ENCODE results near the gene NTHL1. TPM values are rescaled to one million over a fixed set of nuclear protein-coding genes. Genes with fewer than 3 reads are reported as not detected.

NTHL1 gene
- total and polyA plus RNA-seq, 2 of the 4 experiments (the other 2 are of a cell fraction) = 22.8 to 28.0 TPM

DNA sequence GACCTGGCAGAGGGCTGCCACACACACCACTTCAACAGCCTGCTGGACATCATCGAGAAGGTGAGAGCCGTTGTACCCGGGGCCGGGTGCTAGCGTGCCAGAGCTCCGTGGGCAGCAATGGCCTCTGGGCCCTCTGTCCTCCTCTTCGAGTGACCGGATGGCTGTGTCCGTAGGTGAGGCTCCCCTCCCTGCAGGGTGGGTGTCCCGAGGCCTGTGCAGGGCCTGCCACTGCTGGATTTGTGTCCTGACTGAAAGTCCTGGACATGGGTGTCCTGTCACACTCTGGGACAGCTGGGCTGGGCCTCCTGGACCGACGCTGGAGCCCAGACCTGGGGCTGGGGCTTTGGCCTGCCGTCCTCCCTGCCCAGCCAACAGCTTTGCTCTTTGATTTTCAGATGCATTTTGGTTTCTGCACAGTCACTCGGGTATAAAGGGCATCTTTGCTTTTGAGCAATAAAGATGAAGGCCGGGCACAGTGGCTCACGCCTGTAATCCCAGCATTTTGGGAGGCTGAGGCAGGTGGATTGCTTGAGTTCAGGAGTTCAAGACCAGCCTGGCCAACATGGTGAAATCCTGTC lies 16.8 kb upstream of the NTHL1 start:
- no peak overlapping the region for H2AK9ac ChIP-seq (replicated peaks; ENCODE audit: low read depth, low read length, poor library complexity)
- ChIA-PET CTCF (no interaction called here), POLR2A (ENCODE audit: unreplicated experiment) (no interaction called here)
- no peak overlapping the region for H4K5ac ChIP-seq (ENCODE audit: low read depth, low read length)
- TF ChIP-seq NFE2L2 (IDR thresholded peaks at IDR 0.05; ENCODE audit: low read depth, low read length) (no peak), SMC3 (IDR thresholded peaks at IDR 0.05; ENCODE audit: low read depth, low read length) (no peak)
- H2BK120ac ChIP-seq (ENCODE audit: low read depth, low read length) = no peak overlapping the region
- H3K18ac ChIP-seq (ENCODE audit: low read depth, low read length) = no peak overlapping the region
- no peak overlapping the region for H4K91ac ChIP-seq (ENCODE audit: insufficient read depth, low read depth, low read length)
- no peak overlapping the region for H3K9ac ChIP-seq (ENCODE audit: low read depth, low read length)
- no peak overlapping the region for H3K14ac ChIP-seq (replicated peaks; ENCODE audit: low read depth, low read length)
- no peak overlapping the region for H2BK20ac ChIP-seq (ENCODE audit: low read depth, low read length)
- DNase-seq = no peak
- peaks cover 0 to 9% of the 10 kb centered on the region in 2 experiments; a peak in 1 of 4 replicates for H3K79me1 ChIP-seq (ENCODE audit: low read depth in 1 of 2, low read length in 2 of 2)
- no peak overlapping the region for H4K8ac ChIP-seq (ENCODE audit: low read depth in 2 of 2, low read length in 2 of 2)
- H3K9me3 ChIP-seq (ENCODE audit: control insufficient read depth, insufficient read depth, low read length) = no peaks in the 10 kb centered on the region
- WGBS, 2 experiments (ENCODE audit: extremely low coverage in 2 of 2, insufficient read length in 1 of 2) = 93% methylated on average over 13 of the region's 16 CpGs; no CpG with 5 or more reads in 1 of the 2 experiments
- BruUV-seq (replicated peaks) = no TSS peak
- no peak overlapping the region for H2BK5ac ChIP-seq (ENCODE audit: low read depth, low read length, poor library complexity, severe bottlenecking)
- H3K23ac ChIP-seq (ENCODE audit: low read depth, low read length) = no peak overlapping the region
- intact Hi-C loops (cut with micrococcal nuclease) (no loop called here), in situ Hi-C loops (cut with MboI; ENCODE audit: low sequenced_read_pairs) (no loop called here), dilution Hi-C loops (cut with HindIII; ENCODE audit: low sequenced_read_pairs, unreplicated experiment) (no loop called here)
- H2AK5ac ChIP-seq (ENCODE audit: low read depth, low read length) = no peak overlapping the region
- no peak overlapping the region for H3K56ac ChIP-seq (ENCODE audit: extremely low read depth, insufficient read depth, low read length)
- H2BK15ac ChIP-seq (ENCODE audit: low read depth, low read length) = no peak overlapping the region
- H3K4ac ChIP-seq (ENCODE audit: low read depth, low read length) = no peak overlapping the region
- H2AFZ ChIP-seq (replicated peaks; ENCODE audit: low read length, poor library complexity) = no peak overlapping the region
- H3K4me3 ChIP-seq (ENCODE audit: insufficient read depth, low read depth, low read length) = no peak overlapping the region
- 0 out of 2 replicates have a peak, but pooled peaks cover 5% of the 10 kb centered on the region for H3K9me1 ChIP-seq (ENCODE audit: insufficient read depth, low read length)
- H3K27ac ChIP-seq (ENCODE audit: insufficient read depth, low read length) = no peak overlapping the region
- peaks cover 60% of the 10 kb centered on the region for H3K36me3 ChIP-seq (ENCODE audit: control insufficient read depth, insufficient read depth, low read length)
- no peaks in the 10 kb centered on the region for H3K4me1 ChIP-seq (ENCODE audit: control insufficient read depth, insufficient read depth, low read length)
- ATAC-seq (ENCODE audit: low read depth) = no peak
- no peaks in the 10 kb centered on the region for H3K27me3 ChIP-seq (ENCODE audit: control insufficient read depth, insufficient read depth, low read length)
- H4K20me1 ChIP-seq (ENCODE audit: insufficient read depth, low read length) = no peaks in the 10 kb centered on the region; the same call in 1 of the 2 replicates
- no peak overlapping the region for H3K4me2 ChIP-seq (ENCODE audit: low read depth, low read length)
